ENCODE results near the gene DGKI. TPM values are rescaled to one million over a fixed set of nuclear protein-coding genes. Genes with fewer than 3 reads are reported as not detected.

DGKI gene
- total RNA-seq, 1 donor from 2014 or later: 0.69 TPM

DNA sequence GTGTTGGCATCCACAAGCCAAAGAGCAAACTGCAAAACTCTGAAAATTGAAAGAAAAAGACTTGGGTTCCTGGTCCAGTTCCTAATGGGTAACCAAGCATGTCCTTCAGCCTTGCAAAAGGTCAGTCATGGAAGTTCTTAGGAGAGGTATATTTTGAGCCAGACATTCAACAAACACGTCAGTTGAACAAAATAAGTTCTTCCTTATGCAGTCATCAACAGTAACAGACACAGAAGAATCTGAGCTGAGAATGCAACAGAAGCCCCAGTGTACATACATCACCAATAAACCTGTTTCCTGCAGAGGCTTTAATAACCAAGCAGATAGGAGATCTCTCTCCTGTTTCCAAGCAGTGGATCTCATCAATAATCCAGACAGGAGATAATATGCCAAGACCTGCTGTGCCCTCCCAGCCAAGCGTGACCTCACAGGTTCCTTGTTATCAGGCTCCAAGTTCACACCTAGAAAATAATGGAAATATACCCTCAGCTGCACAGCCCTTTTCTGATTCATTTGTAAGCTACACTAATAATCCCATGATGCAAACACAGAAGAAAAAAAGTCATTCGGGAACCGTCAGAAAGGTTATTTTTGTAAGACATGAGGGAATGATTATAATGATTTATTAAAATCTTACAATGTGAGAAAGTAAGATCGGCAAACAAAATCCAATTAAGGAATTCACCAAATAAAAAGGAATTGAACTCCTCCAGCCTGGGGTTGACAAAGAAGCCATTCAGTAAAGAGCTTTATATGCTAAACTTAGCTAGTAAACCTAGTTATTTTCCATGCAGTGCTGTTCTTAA lies 90.7 kb downstream of the DGKI start:
- no peak for DNase-seq (ENCODE audit: low spot score)
- peaks cover 3% of the 10 kb centered on the region for H3K4me1 Mint-ChIP-seq (ENCODE audit: unreplicated experiment)
- no peaks in the 10 kb centered on the region for H3K36me3 Mint-ChIP-seq (ENCODE audit: low read depth, unreplicated experiment)
- no peaks in the 10 kb centered on the region for H3K9me3 Mint-ChIP-seq (ENCODE audit: unreplicated experiment)
- no peak overlapping the region for H3K4me3 Mint-ChIP-seq (ENCODE audit: unreplicated experiment)
- TF ChIP-seq, protein P1, sequence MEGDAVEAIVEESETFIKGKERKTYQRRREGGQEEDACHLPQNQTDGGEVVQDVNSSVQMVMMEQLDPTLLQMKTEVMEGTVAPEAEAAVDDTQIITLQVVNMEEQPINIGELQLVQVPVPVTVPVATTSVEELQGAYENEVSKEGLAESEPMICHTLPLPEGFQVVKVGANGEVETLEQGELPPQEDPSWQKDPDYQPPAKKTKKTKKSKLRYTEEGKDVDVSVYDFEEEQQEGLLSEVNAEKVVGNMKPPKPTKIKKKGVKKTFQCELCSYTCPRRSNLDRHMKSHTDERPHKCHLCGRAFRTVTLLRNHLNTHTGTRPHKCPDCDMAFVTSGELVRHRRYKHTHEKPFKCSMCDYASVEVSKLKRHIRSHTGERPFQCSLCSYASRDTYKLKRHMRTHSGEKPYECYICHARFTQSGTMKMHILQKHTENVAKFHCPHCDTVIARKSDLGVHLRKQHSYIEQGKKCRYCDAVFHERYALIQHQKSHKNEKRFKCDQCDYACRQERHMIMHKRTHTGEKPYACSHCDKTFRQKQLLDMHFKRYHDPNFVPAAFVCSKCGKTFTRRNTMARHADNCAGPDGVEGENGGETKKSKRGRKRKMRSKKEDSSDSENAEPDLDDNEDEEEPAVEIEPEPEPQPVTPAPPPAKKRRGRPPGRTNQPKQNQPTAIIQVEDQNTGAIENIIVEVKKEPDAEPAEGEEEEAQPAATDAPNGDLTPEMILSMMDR (IDR thresholded peaks at IDR 0.05; ENCODE audit: unreplicated experiment): no peak
- H3K27me3 Mint-ChIP-seq (ENCODE audit: unreplicated experiment): peaks cover 5% of the 10 kb centered on the region
- H3K27ac Mint-ChIP-seq (ENCODE audit: unreplicated experiment): no peak overlapping the region

DNA sequence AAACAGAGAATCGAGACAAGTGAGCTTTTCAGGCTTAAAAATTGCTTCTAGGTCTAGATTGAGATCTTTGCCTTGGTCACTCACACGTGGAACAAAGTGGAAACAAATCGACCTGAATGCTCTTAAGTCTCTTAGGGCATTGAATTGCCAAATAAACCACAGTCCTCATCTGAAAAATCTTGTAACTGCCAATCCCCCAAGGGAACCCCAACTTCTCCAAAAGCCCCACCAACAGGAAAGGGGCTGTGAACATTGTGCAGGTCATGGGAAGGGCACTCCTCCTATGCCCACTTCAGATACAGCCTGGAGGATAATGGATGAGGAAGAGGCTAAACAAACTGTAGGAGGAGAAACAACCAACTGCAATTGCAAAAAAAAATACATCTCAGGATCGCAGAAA lies 91.3 kb downstream of the DGKI start:
- H3K36me3 Mint-ChIP-seq (ENCODE audit: low read depth, unreplicated experiment): no peaks in the 10 kb centered on the region
- H3K4me1 Mint-ChIP-seq (ENCODE audit: unreplicated experiment): peaks cover 3% of the 10 kb centered on the region
- H3K27ac Mint-ChIP-seq (ENCODE audit: unreplicated experiment): no peak overlapping the region

DNA sequence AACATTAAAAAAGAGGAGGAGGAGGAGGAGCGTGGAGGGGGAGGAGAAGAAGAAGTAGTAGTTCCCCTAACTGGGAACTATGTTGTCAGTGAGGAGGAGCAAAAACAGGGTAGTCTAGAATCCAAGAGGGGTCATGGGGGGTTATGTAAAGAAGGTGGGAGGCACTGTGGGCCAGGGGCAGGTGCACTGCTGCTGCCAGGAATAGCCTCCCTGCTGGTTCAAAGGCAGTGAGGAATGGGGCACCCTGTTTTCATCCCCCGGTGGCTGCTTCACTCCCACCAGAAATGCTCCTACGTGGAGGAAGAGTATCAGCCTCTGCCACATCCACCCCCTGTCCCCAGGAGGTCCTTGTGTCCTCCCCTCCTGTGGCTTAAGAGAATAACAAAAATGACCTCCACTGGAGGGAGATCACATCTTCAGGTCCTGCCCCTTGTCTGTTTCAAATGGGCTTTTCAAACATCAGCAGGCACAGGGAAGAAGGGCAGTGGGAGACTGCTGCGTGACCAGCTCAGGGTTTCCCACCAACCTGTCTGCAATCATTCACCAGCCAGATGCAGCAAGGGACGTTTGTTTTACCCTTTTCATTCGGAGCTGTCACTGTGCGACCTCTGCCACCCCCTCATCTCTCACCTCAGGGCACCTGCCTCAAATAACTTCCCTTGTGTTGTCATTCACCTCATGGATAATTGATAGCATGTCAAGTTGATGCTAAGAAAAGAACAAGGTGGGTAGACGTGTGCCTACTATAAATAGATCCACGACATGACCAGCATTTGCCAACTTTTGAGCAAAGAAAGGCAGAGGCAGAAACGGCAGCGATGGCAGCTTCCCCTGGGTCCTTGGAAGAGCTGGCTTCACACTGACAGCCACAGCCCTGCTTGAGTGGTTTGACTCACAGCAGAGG lies 92.6 kb downstream of the DGKI start:
- Mint-ChIP-seq H3K9me3 (ENCODE audit: unreplicated experiment) (no peaks in the 10 kb centered on the region), H3K4me3 (ENCODE audit: unreplicated experiment) (no peak overlapping the region), H3K4me1 (ENCODE audit: unreplicated experiment) (peaks cover 3% of the 10 kb centered on the region), H3K27ac (ENCODE audit: unreplicated experiment) (no peak overlapping the region), H3K27me3 (ENCODE audit: unreplicated experiment) (peaks cover 5% of the 10 kb centered on the region), H3K36me3 (ENCODE audit: low read depth, unreplicated experiment) (no peaks in the 10 kb centered on the region)
- DNase-seq (ENCODE audit: low spot score): no peak
- TF ChIP-seq, protein P1 (IDR thresholded peaks at IDR 0.05; ENCODE audit: unreplicated experiment): no peak

More for the DNA sequence above, 91.3 kb downstream of the DGKI start:
- Mint-ChIP-seq H3K27me3 (ENCODE audit: unreplicated experiment) (peaks cover 5% of the 10 kb centered on the region), H3K4me3 (ENCODE audit: unreplicated experiment) (no peak overlapping the region), H3K9me3 (ENCODE audit: unreplicated experiment) (no peaks in the 10 kb centered on the region)
- TF ChIP-seq, protein P1 (IDR thresholded peaks at IDR 0.05; ENCODE audit: unreplicated experiment): no peak
- DNase-seq (ENCODE audit: low spot score): no peak

DNA sequence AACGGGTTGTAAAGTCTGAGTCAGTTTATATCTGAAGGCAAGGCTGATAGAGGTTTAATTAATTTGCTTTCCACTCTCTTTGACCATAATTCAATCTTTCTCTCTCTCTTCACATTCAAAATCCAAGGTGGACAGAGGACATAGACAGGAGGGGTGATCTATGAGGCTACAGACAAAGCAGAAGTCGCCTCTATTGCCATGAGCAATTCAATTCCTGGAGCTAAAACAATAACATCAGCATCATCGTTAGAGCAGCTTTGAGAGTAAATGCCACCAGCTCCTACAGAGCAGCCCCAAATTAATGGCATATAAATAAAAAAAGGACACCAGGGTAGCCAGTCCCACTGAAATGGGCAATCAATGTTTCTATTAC lies 93.2 kb downstream of the DGKI start:
- no peak overlapping the region for H3K27ac Mint-ChIP-seq (ENCODE audit: unreplicated experiment)
- H3K9me3 Mint-ChIP-seq (ENCODE audit: unreplicated experiment): no peaks in the 10 kb centered on the region
- peaks cover 3% of the 10 kb centered on the region for H3K4me1 Mint-ChIP-seq (ENCODE audit: unreplicated experiment)
- H3K27me3 Mint-ChIP-seq (ENCODE audit: unreplicated experiment): peaks cover 5% of the 10 kb centered on the region
- no peak for DNase-seq (ENCODE audit: low spot score)
- H3K36me3 Mint-ChIP-seq (ENCODE audit: low read depth, unreplicated experiment): no peaks in the 10 kb centered on the region
- TF ChIP-seq, protein P1 (IDR thresholded peaks at IDR 0.05; ENCODE audit: unreplicated experiment): no peak
- no peak overlapping the region for H3K4me3 Mint-ChIP-seq (ENCODE audit: unreplicated experiment)

All from endothelial cell (in vitro differentiated cells).